NCI-H345 (cell line): ENCODE data around the gene AMZ2.
"Not testable (repeated sequence)": the region's sequence is repeated elsewhere in the genome, so short reads cannot be mapped to it uniquely, and the experiment has no call there.

ENCODE experiments used
- DNase-seq: peaks from one replicate; lab custom pipeline; 2025; lab: John Stamatoyannopoulos, UW

Gene AMZ2

DNA sequence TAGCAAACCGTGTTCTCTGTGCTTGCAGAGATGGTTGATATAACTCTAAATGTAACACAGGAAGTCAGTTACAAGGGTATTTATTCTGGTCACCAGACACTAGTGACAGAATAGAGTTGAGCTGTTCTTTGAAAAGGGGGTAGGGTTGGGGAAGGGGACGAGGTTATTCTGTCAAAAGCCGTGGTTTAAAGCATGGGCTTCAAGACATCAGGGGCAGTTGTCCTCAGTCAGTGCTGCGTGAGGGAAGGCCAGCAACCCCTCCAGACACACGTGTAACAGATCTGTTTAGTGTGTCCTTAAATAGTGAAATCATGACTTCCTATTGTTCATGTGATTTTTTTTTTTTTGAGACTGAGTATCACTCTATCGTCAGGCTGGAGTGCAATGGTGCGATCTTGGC is 5.6 kb downstream of the AMZ2 start:
- DNase-seq: not testable (repeated sequence)

DNA sequence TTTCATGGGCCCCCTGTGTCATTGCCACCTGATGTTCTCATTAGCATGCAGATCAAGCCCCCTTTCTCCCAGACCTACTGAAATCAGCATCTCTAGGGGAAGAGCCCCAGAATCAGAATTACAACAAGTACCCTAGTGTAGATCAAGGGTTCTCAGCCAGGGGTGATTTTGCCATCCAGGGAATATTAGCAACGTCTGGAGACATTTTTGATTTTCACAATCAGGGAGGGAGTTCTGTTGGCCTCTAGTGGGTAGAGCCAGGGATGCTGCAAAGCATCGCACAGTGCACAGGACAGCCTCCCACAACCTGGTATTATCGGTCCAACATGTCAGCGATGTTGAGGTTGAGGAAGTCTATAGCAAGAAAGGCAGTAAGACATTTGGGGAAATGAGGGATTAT is 7.3 kb downstream of the AMZ2 start:
- DNase-seq: no peak

DNA sequence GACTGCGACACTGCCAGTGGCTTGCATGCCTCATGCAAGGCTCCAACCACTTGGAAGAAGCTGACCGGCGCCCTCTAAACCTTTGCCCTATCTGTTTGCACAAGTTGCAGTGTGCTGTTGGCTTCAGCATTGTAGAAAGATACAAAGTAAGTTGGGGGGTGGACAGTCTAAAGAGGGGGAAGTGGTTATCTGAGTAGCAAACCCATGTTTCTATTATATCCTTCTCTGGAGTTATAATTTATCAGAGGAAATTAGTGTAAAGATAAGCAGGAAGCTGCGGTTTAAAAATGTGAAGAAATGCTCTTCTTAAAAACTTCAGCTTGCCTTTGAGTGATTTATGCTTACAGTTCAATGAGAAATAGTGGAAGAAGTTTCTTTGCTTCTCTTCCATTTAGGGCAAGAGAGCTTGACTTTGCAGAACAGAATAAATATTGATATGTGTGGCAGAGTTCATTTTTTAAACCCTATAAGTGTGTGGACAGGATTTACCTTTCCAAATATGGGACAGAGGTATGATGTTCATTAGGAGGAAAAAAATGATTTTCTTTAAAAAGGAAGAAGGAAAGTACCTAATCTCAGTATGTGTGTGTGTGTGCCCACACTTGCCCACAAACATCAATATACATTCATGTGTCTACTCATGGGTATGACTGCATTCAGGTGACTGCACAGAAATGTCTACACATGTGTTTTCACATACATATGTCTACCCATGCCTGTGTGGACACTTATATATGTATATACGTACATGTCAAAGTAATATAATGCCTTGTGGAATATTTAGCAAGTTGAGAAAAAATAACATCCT is 8.1 kb downstream of the AMZ2 start:
- no peak for DNase-seq

DNA sequence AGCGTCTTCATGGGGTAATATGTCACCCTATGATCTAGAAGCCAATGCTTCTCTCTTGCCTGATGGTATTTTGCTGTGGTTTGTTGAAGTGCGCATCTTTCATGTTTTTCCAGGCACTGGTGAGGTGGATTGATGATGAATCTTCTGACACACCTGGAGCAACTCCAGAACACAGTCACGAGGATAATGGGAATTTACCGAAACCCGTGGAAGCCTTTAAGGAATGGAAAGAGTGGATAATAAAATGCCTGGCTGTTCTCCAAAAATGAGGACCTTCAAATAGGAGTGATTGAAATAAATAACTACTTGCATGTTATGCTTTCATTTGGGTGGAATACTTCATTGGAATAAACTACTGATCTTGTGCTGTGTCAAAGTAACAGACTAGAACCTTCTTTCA is 8.9 kb downstream of the AMZ2 start:
- not testable (repeated sequence) for DNase-seq

DNA sequence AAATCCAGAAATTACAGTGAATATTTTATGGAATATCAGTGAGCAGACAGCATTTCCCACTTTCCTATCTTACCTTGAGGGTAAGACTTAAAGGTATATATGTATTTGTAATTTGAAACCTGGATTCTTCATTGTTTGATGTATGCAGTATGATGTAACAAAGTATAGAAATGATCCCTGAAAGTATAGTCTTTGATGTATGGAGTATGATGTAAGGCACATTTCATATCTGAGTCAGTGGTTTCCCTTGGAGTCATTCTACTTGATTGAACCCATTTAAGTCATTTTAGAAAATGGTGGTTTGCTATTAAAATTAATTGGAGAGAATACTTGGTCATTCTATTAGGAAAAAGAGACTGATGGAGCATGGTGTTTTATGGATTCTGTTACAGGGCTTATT is 10.1 kb downstream of the AMZ2 start:
- no peak for DNase-seq

DNA sequence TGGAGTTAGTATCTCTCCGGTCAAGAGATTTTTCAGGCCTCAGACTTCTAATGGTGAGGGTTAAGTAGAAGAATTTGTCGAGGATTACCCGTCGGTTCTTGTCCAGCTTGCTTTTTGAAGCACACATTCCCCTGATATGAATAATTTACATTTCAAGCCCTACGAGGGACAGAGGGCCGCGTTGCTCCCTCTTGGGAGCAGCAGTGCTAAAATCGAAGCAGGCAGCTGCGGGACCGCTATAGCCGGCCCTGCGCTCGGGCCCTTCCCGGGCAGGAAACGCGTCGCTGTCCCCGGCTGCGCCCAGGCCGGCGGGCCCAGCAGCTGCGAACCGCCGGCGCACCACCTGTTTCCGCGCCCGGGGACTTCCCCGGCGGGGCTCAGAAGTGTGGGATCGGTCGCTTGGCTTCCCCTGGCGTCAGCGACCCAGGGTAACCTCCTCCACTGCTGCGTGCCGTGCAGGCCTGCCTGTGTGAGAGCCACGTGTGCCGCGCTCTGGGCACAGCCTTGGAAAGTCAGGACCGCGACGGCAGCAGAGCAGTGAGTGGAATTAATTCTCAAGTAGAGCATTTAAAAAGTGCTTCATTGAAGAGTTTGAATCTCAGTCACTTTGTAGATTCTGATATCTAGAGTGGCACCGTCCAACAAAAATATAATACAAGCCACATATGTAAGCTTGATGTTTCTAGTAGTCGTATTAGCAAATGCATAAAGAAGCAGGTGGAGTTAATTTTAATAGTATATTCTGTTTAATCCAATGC is 11.2 kb downstream of the AMZ2 start:
- not testable (repeated sequence) for DNase-seq

DNA sequence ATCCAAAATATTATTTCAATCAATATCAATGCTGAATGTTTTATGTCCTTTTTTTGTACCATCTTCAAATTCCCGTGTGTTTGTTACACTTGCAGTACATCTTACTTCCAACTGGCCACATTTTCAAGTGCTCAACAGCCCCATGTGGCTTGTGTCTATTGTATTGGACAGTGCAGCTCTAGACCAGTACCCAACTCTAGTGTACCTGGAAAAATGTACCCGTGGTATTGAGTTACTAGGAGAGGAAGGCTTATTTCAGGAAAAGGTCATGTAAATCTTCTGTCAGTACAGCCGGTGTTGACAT is 11.8 kb downstream of the AMZ2 start:
- not testable (repeated sequence) for DNase-seq

DNA sequence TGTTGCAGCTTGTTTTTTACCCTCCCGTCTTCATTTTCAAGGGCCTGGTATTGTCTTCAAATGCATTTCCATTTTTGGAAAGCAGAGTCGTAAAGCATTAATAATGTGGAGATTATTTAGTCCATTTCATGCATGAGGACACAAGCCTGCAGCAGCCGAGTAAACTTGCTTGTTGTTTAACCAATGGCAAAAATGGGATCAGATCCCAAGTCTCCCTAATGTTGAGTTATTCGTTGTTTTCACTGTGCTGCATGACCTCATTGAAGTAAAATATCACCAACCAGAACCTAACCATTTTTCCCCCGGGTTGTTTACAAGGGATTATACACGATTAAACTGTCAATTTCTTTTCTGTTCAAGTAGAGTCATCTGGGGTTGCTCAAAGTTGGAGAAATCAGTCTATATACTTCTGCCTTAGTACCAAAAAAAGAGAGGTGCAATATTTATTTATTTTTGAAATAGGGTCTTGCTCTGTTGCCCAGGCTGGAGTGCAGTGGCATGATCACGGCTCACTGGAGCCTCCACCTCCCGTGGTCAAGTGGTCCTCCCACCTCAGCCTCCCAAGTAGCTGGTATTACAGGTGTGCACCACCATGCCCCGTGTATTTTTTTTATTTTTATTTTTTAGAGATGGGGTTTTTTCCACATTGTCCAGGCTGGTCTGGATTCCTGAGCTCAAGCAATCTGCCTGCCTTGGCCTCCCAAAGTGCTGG is 12.4 kb downstream of the AMZ2 start:
- no peak for DNase-seq

DNA sequence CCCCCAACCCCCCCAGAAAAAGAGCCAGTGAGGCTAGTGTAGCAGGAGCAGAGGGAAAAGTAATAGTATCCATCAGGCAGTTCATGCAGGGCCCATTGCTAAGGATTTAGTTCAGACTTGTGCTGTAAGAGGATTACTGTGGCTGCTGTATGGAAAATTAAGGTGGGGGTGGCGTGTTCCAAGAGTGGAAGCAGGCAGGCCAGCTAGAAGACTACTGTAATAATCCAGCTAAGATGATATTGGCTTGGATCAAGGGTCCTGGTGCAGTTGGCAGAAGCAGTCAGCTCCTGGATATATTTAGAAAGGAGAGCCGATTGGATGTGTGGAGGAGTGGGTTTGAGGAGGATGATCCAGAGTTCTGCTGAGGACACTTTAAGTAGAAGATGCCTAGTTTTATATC is 14.6 kb downstream of the AMZ2 start:
- not testable (repeated sequence) for DNase-seq

DNA sequence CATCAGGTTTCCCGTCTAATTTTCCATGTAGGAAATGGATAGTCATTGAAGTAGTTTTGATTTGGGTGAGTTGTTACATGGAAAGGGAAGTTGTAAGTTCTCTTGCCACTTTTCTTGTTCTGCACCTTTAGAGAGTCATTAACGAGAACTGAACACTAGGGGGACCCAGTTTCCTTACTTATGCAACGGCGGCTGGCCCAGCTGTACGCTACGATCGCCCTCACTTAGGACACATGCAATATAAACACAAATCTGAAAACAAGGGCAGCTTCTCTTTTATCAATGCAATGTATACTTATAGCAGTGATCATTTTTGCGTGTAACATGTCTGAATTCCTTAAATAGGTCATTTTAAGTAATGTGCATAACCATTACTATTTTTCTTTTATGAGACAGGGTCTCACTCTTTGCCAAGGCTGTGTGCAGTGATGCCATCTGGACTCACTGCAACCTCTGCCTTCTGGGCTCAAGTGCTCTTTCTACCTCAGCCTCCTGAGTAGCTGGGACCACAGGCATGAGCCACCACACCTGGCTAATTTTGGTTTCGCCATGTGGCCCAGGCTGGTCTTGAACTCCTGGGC is 15.3 kb downstream of the AMZ2 start:
- peak; percentile 65 for DNase-seq

DNA sequence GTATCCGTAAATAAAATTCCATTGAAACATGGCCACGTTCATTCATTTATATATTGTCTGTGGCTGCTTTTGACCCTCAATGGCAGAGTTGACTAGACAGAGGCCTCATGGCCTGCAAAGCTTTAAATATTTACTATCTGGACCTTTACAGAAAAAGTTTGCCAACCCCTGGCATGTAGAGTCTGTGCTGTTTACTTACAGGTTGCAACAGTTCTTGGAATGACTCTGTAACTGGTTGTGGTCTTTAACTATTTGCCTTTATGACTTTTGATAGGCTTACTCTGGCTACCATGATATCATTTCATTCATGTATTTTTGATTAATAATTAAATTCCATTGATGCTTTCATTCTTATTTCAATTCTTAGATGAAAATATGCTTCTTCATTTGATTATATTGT is 18.0 kb downstream of the AMZ2 start:
- DNase-seq: not testable (repeated sequence)

DNA sequence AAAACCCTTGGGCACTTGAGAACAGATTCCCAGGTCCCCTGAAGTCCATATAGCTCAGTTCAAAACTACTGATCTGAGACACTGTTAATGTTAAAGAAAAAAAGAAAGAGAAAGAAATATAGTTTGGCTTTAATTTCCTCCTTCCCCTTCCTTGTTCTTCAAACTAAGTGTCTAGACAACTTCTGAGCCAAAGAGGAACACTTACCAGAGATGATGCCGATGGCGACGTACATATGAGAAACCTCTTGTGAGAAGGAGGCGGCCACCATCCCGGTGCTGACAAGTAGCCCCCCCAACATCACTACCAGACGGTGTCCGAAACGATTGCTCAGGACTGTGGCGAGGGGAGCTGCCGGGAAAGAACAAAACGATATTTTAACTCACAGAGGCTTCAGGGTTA is 25.9 kb downstream of the AMZ2 start:
- DNase-seq: no peak

DNA sequence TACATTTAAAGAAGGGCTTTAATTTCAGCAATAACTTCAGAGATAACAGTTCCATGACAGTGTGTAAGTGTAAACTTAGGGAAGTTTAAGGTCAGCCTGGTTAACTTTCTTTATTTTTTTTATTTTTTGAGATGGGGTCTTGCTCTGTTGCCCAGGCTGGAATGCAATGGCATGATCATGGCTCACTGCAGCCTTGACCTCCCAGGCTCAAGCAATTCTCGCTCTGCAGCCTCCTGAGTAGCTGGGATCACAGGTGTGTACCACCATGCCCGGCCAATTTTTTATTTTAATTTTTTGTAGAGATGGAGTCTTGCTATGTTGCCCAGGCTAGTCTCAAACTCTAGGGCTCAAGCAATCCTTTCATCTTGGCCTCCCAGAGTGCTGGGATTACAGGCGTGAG is 28.5 kb downstream of the AMZ2 start:
- DNase-seq: not testable (repeated sequence)

DNA sequence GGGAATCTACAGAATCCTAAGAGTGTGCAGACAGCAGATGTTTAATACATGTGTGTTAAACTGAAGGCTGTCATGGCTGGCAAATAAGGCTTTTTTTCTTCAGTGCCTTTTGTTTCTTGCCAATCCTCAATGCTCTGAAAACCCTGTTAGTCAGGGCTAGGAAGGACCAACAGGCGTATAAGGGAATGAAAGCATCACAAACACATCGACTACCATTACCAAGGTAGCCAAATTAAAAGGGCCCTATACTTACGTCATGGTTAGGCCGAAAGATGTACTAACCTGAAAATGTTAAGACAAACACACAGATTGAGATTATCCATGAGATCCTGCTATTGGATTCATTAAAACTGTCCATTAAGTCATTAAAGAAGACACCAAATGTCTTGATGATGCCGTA is 30.0 kb downstream of the AMZ2 start:
- no peak for DNase-seq

DNA sequence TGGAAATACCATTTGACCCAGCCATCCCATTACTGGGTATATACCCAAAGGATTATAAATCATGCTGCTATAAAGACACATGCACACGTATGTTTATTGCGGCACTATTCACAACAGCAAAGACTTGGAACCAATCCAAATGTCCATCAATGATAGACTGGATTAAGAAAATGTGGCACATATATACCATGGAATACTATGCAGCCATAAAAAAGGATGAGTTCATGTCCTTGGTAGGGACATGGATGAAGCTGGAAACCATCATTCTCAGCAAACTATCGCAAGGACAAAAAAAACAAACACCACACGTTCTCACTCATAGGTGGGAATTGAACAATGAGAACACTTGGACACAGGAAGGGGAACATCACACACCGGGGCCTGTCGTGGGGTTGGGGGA is 34.1 kb downstream of the AMZ2 start:
- DNase-seq: not testable (repeated sequence)

DNA sequence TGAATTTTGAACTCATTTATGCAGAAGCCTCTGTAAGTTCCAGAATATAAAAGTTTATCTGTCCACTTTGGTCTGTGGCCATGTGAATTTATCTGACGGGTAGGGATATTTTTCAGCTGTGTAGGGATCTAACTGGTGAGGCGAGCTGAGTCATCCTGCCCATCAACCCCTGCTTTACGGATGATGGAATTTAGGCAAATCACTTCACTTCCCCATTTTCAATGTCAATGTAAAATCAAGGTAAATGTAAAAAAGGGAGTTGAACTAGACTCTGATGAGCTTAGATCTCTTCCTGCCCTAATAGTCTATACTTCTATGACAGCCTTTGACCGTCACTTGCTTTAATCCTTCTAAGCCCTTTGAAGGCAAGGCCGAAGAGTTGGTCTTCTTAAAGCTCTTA is 40.5 kb downstream of the AMZ2 start:
- no peak for DNase-seq

DNA sequence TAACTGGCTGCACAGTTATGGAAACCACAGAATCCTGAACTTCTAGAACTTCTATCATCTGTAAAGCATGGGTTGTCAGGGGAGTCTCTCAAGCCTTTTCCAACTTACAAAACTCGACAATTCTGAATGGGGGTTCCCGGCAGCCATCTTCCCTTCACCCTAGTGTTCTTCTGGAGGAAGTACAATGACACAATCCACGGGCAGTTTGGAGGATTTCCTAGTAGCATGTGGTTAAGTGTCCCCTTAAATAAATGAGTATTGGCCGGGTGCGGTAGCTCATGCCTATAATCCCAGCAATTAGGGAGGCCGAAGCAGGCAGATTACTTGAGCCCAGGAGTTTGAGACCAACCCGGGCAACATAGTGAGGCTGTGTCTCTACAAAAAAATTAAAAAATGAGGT is 41.0 kb downstream of the AMZ2 start:
- no peak for DNase-seq

DNA sequence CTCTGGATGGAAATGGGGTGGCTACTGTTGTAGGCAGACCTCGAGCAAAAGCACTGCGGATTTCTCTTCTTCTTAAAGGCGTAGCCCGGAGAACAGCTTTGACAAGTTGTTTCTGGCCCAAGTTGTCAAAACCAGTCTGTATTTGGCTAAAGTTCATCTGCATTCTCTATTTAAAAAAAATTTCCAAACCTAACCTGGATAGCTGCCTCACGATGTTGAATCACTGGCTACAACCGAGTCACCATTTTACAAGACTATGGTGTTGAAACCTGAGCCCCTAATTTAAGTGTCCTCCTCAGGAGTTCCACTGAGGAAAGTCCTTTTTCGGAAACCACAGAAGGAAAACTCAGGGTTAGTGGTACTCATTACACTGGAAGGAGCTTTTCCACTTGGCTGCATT is 41.6 kb downstream of the AMZ2 start:
- no peak for DNase-seq

DNA sequence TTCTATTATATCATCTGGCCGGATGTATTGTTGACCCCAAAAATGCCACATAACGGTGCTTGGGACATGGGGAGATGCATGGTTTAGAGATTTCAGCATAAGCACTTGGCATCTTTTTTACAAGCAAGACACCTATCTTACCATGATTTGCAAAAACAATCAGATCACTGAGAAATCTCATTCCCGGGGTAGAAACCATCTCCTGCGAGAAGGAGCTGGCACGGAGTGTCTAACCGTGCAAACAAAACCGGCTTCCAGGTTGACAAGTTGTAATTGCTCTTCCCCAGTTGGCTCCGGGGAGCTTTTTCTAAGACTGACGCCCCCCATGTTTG is 42.1 kb downstream of the AMZ2 start:
- DNase-seq: no peak

DNA sequence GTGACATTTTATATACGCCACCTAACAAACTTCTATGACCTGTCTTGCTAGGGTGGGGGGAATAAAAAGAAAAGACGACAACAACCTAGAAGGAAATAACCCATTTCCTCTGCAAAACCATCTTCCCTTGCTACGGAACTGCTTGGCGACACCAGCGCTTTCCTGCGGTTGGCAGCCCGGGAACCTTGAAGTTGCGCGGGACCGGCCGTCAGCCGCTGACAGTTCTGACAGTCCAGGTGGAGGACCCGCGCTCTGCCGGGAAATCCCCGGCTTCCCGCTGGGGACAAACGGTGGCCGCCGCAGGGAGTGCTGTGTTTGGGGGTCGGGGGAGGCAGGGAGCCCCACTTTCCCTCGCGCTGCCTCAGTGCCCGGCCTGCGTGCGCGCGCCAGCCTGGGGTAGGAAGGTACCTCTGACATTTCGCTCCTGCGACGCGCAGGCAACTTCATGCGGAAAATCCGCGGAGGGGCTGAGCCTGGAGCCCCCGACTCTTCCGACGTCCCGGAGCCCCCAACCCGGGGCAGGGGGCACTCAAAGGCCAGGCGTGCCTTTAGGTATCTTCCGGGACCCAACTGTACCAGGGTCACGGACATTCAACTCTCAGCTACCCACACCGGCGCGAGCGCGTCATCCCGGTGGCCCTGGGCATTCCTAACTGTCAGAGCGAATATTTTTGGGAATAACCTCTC is 42.6 kb downstream of the AMZ2 start:
- DNase-seq: no peak

DNA sequence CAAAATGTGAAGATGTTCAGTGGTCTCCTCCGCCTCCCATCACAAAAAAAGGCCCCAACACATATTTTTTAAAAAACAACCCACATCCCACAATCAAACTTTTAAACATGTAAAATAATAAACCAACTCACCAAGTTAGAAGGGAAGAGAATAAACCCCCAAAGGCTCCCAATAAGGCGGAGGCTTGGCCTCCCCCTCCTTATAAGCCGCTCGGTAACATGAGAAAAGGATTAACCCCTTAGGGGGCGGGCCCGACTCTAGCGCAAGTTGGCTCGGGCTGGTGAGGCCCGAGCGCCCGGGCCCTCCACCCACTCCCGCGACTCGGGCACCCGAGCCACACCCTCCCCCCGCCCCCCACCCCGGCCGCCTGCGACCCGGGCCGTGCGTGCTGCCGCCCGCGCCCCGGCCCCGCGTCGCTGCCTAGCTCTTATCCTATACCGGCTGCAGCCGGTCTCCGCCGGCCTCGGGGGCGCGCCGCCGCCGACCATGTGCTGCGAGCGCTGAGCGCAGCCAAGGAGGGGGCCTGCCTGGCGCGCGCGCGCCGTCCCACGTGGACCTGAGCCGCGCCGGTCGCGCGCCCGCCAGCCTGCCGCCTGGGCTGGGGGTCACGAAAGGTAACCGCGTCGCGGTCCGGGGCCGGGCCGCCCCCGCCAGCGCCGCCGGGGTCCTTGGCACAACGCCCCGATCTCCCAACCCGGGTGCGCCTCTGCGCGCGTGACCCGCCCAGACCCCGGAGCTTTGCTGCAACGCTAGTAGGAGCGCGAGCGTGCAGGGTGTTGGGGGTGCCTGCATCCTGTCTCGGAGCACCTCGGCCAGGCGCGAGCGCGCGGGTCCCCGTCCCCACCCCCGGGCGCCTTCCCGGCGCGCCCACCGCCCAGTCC is 43.4 kb downstream of the AMZ2 start, which contains the start of the genes ARSG and SLC16A6:
Gene ARSG, plus strand, starts transcription at position 541 of the 881 bp plus-strand sequence. CDS start 15,999 bp downstream, outside the sequence.
Gene SLC16A6, minus strand, starts transcription at position 173 of the 881 bp plus-strand sequence. CDS start 12,807 bp downstream, outside the sequence.
- DNase-seq: peak; percentile 77
